ENCODE measurements around the gene SIAH2.

Gene SIAH2

GRCh38 chr3:150748684-150749047 is 14.3 kb downstream of the SIAH2 start:
- DNase-seq (ENCODE audit: low spot score), result no peak

- no peak for DNase-seq (ENCODE audit: low spot score)
Observed at GRCh38 chr3:150747886-150748683, 14.9 kb downstream of the SIAH2 start.

- DNase-seq (ENCODE audit: low spot score), result no peak
Observed at GRCh38 chr3:150746791-150747590, 16.0 kb downstream of the SIAH2 start.

DNA sequence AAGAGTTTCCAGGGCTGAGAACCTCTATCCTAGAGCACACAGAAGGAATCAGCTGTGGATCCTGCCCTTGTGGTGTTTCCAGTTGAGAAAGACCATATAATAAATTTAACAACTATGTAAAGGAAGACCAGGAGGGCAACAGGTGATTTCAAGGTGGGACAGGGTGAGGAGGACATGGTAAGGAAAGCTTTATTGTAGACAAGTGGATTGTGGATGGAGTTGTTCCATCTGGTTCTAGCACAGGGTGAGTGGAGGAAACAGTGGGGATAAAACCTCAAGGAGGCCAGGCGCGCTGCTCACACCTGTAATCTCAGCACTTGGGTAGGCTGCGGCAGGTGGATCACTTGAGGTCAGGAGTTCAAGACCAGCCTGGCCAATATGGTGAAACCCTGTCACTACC is 17.1 kb downstream of the SIAH2 start:
- DNase-seq (ENCODE audit: low spot score), result no peak

GRCh38 chr3:150744919-150745211 is 18.1 kb downstream of the SIAH2 start:
- no peak for DNase-seq (ENCODE audit: low spot score)

- DNase-seq (ENCODE audit: low spot score), result no peak
Observed at GRCh38 chr3:150744041-150744918, 18.7 kb downstream of the SIAH2 start.

GRCh38 chr3:150743508-150743907 is 19.5 kb downstream of the SIAH2 start:
- DNase-seq (ENCODE audit: low spot score), result no peak

GRCh38 chr3:150742679-150743078 is 20.3 kb downstream of the SIAH2 start:
- no peak for DNase-seq (ENCODE audit: low spot score)

- no peak for DNase-seq (ENCODE audit: low spot score)
Observed at GRCh38 chr3:150742141-150742523, 20.8 kb downstream of the SIAH2 start.

- no peak for DNase-seq (ENCODE audit: low spot score)
Observed at GRCh38 chr3:150741497-150742140, 21.4 kb downstream of the SIAH2 start.

GRCh38 chr3:150740733-150741496 is 22.1 kb downstream of the SIAH2 start:
- no peak for DNase-seq (ENCODE audit: low spot score)

GRCh38 chr3:150739877-150740645 is 22.9 kb downstream of the SIAH2 start:
- DNase-seq (ENCODE audit: low spot score), result no peak

DNA sequence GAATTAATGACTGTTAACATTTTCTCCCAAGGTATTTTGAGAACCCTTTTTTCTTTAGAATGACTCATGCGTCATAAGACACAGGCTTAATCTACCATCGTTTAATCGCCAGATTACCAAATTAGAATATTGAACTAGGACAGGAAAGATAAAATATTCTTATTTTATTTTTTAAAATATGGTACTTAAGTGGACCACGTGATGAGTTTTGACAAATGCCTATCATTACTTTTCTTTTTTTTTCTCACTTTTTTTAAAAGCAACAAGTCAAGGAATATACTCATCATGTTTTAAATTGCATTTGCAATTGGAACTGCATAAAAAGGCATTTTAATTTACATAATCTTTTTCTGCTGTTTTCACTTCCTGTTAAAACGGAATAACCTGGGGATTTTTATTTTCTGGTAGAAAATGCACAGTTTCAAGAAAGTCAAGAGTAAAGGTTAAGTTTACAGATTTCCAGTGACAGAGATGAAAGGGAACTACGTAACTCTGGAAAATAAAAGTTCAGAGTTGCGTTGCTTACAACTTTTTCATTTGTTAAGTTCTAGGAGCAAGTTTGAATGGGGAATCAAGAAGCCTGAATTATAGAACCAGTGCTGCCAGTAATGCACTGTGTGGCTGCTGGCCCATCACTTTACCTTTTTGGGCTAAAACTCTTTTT is 23.6 kb downstream of the SIAH2 start:
- DNase-seq (ENCODE audit: low spot score), result no peak

GRCh38 chr3:150738688-150739087 is 24.3 kb downstream of the SIAH2 start:
- no peak for DNase-seq (ENCODE audit: low spot score)

GRCh38 chr3:150737874-150738679 is 24.9 kb downstream of the SIAH2 start:
- DNase-seq (ENCODE audit: low spot score), result peak; percentile 29

- no peak for DNase-seq (ENCODE audit: low spot score)
Observed at GRCh38 chr3:150736903-150737832, 25.8 kb downstream of the SIAH2 start.

DNA sequence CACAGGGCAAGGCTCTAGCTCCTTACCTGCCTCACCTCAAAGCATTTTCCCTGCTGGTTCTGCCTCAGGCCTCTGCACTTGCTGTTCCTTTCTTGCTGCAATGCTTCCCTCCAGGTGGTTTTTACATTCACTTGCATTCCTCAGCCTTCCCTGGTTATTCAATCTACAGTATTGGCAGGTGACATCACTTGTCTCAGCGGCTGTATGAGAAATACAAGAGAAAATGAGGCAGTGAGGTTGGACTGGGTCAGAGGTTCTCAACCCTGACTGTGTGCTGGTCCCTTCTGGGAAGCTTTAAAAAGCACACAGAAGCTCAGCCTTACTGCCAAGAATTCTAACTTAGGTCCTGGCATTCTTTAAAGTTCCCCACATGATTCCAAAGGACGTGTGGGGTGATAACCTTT is 26.7 kb downstream of the SIAH2 start:
- no peak for DNase-seq (ENCODE audit: low spot score)

DNA sequence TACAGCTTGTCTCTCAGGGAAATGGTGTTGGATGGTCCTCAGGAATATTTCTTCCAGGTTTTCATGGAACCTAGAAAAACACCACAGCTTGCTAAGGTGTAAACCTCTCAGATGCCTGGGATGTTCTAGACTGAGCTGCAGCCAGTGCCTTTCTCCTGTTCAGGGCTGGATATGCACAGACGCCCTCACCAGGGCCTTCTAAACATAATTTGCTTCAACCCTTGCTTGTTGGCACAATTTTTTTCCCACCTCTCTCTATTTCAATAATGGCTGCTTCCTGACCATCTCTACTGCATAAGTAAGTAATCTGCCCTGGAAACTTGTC is 28.2 kb downstream of the SIAH2 start:
- DNase-seq (ENCODE audit: low spot score), result no peak

All from AG08396 (cell line).